HCT116 (cell line): ENCODE measurements around the gene UBE2F. TPM values are rescaled to one million over a fixed set of nuclear protein-coding genes. Genes with fewer than 3 reads are reported as not detected.

Source experiments
- ATAC-seq: fragments of 200-7000 bp; cut with Tn5 transposase; 2 replicates; pipeline ENCODE4 v1.9.1; 2020; ENCODE audit warnings: mild to moderate bottlenecking, moderate library complexity
- BruUV-seq: library from RNA; stranded (reverse); fragments of 400-500 nt; replicated peaks from 2 replicates; lab custom pipeline; 2021; lab: Mats Ljungman, UMichigan
- CTCF ChIA-PET: fragments of 300-600 bp; sonication (Branson Sonifier 250); formaldehyde crosslinking; loops from one replicate; lab custom pipeline; 2021; ENCODE audit warnings: antibody characterized with exemption; lab: Charles Lee
- POLR2A ChIA-PET: fragments of 300-600, 350-600 bp; sonication (Branson Sonifier 250); formaldehyde crosslinking; loops from one replicate; lab custom pipeline; 2021; ENCODE audit warnings: antibody characterized with exemption; lab: Charles Lee
- RAD21 ChIA-PET, 2 experiments: fragments of 300-600 bp; sonication (Branson Sonifier 250); formaldehyde crosslinking; loops; one replicate each; lab custom pipeline; 2023; ENCODE audit warnings: low total read pairs in 2 of 2; ENCODE audit not compliant: uncharacterized antibody in 2 of 2, unreplicated experiment in 2 of 2, low non-redundant PET in 1 of 2; lab: Charles Lee
- DNase-seq: peaks from one replicate; pipeline ENCODE4 v3.0.0-alpha.2; 2010; ENCODE audit warnings: low read depth, low spot score
- H2AFZ ChIP-seq: fragments of 200-600 bp; shearing (Covaris generic), sonication (generic); 2 replicates; pipeline ENCODE4 v1.6.1; 2017; ENCODE audit warnings: low read depth, mixed run types, mixed read lengths, antibody characterized with exemption, low read length; ENCODE audit not compliant: poor library complexity, severe bottlenecking
- H3K27ac ChIP-seq: 2 replicates; pipeline ENCODE4 v1.5.1; 2012; ENCODE audit warnings: low read depth, low read length
- H3K27me3 ChIP-seq: fragments of 200-600 bp; sonication (generic); 2 replicates; pipeline ENCODE4 v1.6.1; 2016; ENCODE audit warnings: mixed run types, low read length, mixed read lengths; ENCODE audit not compliant: insufficient read depth
- H3K36me3 ChIP-seq, 2 experiments: fragments of 200-500 bp in 1 of 2; fragments of 200-600 bp in 1 of 2; sonication (Bioruptor generic) in 1 of 2; sonication (generic) in 1 of 2; 2 replicates each; pipeline versions ENCODE4 v1.5.1 to v1.6.1; 2014 to 2016; ENCODE audit warnings: low read length in 2 of 2, inconsistent platforms in 1 of 2, mixed read lengths in 1 of 2, mixed run types in 1 of 2; ENCODE audit not compliant: insufficient read depth in 2 of 2, control insufficient read depth in 1 of 2
- H3K4me1 ChIP-seq, 2 experiments: fragments of 200-600 bp in 1 of 2; sonication (generic) in 1 of 2; 2 replicates each; pipeline versions ENCODE4 v1.5.1 to v1.6.1; 2012 to 2017; ENCODE audit warnings: low read length in 2 of 2, inconsistent platforms in 1 of 2, mild to moderate bottlenecking in 1 of 2, mixed read lengths in 1 of 2, mixed run types in 1 of 2, moderate library complexity in 1 of 2; ENCODE audit not compliant: insufficient read depth in 2 of 2, control insufficient read depth in 1 of 2
- H3K4me2 ChIP-seq: fragments of 200-600 bp; sonication (generic); 2 replicates; pipeline ENCODE4 v1.6.1; 2017; ENCODE audit warnings: mixed run types, low read length, mixed read lengths
- H3K4me3 ChIP-seq, 2 experiments: fragments of 200-600 bp in 1 of 2; sonication (generic) in 1 of 2; replicated peaks in 1 of 2; 2 replicates each; pipeline ENCODE4 v1.5.1; 2011 to 2016; ENCODE audit warnings: low read length in 2 of 2, control low read depth in 1 of 2, low read depth in 1 of 2, mild to moderate bottlenecking in 1 of 2, mixed read lengths in 1 of 2, mixed run types in 1 of 2
- H3K79me2 ChIP-seq: fragments of 200-600 bp; sonication (generic); 2 replicates; pipeline ENCODE4 v1.6.1; 2017; ENCODE audit warnings: mild to moderate bottlenecking, mixed run types, low read length, moderate library complexity, mixed read lengths; ENCODE audit not compliant: insufficient read depth
- H3K9ac ChIP-seq: fragments of 200-600 bp; sonication (generic); 2 replicates; pipeline ENCODE4 v1.6.1; 2016; ENCODE audit warnings: low read length, mixed read lengths
- H3K9me2 ChIP-seq: fragments of 200-600 bp; sonication (generic), shearing (Covaris generic); 2 replicates; pipeline ENCODE4 v1.6.1; 2017; ENCODE audit warnings: mixed run types, mild to moderate bottlenecking, moderate library complexity; ENCODE audit not compliant: insufficient read depth
- H3K9me3 ChIP-seq, 2 experiments: fragments of 200-500 bp in 1 of 2; fragments of 200-600 bp in 1 of 2; sonication (Bioruptor generic) in 1 of 2; sonication (generic) in 1 of 2; 2 replicates each; pipeline ENCODE4 v1.6.1; 2014 to 2017; ENCODE audit warnings: low read length in 2 of 2, mixed read lengths in 2 of 2, inconsistent platforms in 1 of 2, low read depth in 1 of 2, mild to moderate bottlenecking in 1 of 2, mixed run types in 1 of 2, moderate library complexity in 1 of 2; ENCODE audit not compliant: control insufficient read depth in 1 of 2, insufficient read depth in 1 of 2
- H4K20me1 ChIP-seq: fragments of 200-600 bp; sonication (generic), shearing (Covaris generic); 2 replicates; pipeline ENCODE4 v1.6.1; 2017; ENCODE audit warnings: mixed run types, mild to moderate bottlenecking, moderate library complexity; ENCODE audit not compliant: insufficient read depth
- CBX3 ChIP-seq: IDR thresholded peaks from 2 replicates; pipeline ENCODE4 v1.6.1; 2012; ENCODE audit warnings: low read depth
- RAD21 ChIP-seq: IDR thresholded peaks from 2 replicates; pipeline ENCODE4 v1.6.1; 2012; ENCODE audit warnings: low read depth, mild to moderate bottlenecking
- SIN3A ChIP-seq: IDR thresholded peaks from 2 replicates; pipeline ENCODE4 v1.6.1; 2012; ENCODE audit warnings: low read depth
- ZBTB33 ChIP-seq: IDR thresholded peaks from 2 replicates; pipeline ENCODE4 v1.6.1; 2011; ENCODE audit warnings: mild to moderate bottlenecking, low read length, moderate library complexity; ENCODE audit not compliant: insufficient replicate concordance; ENCODE audit errors: extremely low read depth
- intact Hi-C: fragments of 100-400 bp; cut with micrococcal nuclease; formaldehyde crosslinking; loops from 2 replicates; pipeline ENCODE4 v1.10.0; 2022
- total RNA-seq: library from RNA; stranded (reverse); gene quantifications from one replicate; pipeline ENCODE4 v1.2.1, GENCODE V29; 2021; ENCODE audit not compliant: unreplicated experiment
- TF ChIP-seq, protein P1 (sequence below): IDR thresholded peaks from 2 replicates; pipeline ENCODE4 v1.6.1; 2012; ENCODE audit warnings: low read depth

The UBE2F gene
- total RNA-seq, 1 experiment from 2014 or later: 32.8 TPM

GRCh38 chr2:237943395-237944094 lies 23.3 kb upstream of the UBE2F start:
- ChIA-PET RAD21 (no interaction called here), CTCF (no interaction called here), POLR2A (no interaction called here)
- intact Hi-C loops: no loop called here
- ATAC-seq (no peak), DNase-seq (no peak)
- no peaks in the 10 kb centered on the region for H3K9me2 ChIP-seq
- H3K4me1 ChIP-seq: no peaks in the 10 kb centered on the region; a peak in 1 of 4 replicates
- H3K79me2 ChIP-seq: no peaks in the 10 kb centered on the region
- no peak overlapping the region for H3K27ac ChIP-seq
- H3K4me2 ChIP-seq: no peak overlapping the region
- H3K4me3 ChIP-seq: no peak overlapping the region
- no peaks in the 10 kb centered on the region for H3K27me3 ChIP-seq
- H3K9ac ChIP-seq: no peak overlapping the region
- H3K9me3 ChIP-seq: peaks cover 7 to 14% of the 10 kb centered on the region in 2 experiments; a peak in 3 of 4 replicates
- TF ChIP-seq, protein P1, sequence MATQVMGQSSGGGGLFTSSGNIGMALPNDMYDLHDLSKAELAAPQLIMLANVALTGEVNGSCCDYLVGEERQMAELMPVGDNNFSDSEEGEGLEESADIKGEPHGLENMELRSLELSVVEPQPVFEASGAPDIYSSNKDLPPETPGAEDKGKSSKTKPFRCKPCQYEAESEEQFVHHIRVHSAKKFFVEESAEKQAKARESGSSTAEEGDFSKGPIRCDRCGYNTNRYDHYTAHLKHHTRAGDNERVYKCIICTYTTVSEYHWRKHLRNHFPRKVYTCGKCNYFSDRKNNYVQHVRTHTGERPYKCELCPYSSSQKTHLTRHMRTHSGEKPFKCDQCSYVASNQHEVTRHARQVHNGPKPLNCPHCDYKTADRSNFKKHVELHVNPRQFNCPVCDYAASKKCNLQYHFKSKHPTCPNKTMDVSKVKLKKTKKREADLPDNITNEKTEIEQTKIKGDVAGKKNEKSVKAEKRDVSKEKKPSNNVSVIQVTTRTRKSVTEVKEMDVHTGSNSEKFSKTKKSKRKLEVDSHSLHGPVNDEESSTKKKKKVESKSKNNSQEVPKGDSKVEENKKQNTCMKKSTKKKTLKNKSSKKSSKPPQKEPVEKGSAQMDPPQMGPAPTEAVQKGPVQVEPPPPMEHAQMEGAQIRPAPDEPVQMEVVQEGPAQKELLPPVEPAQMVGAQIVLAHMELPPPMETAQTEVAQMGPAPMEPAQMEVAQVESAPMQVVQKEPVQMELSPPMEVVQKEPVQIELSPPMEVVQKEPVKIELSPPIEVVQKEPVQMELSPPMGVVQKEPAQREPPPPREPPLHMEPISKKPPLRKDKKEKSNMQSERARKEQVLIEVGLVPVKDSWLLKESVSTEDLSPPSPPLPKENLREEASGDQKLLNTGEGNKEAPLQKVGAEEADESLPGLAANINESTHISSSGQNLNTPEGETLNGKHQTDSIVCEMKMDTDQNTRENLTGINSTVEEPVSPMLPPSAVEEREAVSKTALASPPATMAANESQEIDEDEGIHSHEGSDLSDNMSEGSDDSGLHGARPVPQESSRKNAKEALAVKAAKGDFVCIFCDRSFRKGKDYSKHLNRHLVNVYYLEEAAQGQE: no peak
- TF ChIP-seq ZBTB33: no peak
- TF ChIP-seq CBX3: no peak
- TF ChIP-seq SIN3A: no peak
- no peak for TF ChIP-seq RAD21
- H2AFZ ChIP-seq: no peak overlapping the region
- H4K20me1 ChIP-seq: no peaks in the 10 kb centered on the region
- no peaks in the 10 kb centered on the region for H3K36me3 ChIP-seq
- BruUV-seq: no TSS peak
